HL-60 (cell line): ENCODE data around the gene KYNU.

Experiments
- CTCF ChIP-seq: IDR thresholded peaks from one replicate; pipeline ENCODE4 v1.5.1; 2011; ENCODE audit warnings: low read length, control low read depth, inconsistent platforms; ENCODE audit not compliant: insufficient read depth
- GABPA ChIP-seq: IDR thresholded peaks from 2 replicates; pipeline ENCODE4 v1.6.1; 2012; ENCODE audit warnings: low read depth
- POLR2AphosphoS5 ChIP-seq: IDR thresholded peaks from 2 replicates; pipeline ENCODE4 v1.6.1; 2012; ENCODE audit warnings: low read depth
- TF ChIP-seq, protein P1 (sequence below): IDR thresholded peaks from 2 replicates; pipeline ENCODE4 v1.6.1; 2012; ENCODE audit warnings: low read depth; ENCODE audit not compliant: insufficient replicate concordance

DNA sequence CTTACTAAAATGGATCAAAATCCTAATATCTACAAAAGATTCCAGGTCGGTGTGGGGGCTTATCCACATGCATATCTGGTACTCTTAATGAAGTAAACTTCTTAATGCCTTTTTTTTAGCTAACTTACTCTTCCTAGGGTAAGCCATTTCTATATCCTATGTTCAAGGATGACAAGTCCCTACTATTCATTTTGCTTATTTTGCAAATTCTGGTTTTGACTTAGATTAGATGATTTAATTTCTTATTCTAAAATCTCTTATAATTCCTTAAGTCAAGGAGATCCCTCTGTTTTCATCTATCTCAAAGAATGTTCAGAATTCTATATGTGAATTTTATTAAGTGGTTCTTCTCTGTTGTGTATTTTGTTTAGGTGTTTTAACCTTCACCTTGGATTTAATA is 79.7 kb downstream of the KYNU start:
- TF ChIP-seq CTCF: no peak
- TF ChIP-seq POLR2AphosphoS5: no peak
- no peak for TF ChIP-seq GABPA
- TF ChIP-seq, protein P1, sequence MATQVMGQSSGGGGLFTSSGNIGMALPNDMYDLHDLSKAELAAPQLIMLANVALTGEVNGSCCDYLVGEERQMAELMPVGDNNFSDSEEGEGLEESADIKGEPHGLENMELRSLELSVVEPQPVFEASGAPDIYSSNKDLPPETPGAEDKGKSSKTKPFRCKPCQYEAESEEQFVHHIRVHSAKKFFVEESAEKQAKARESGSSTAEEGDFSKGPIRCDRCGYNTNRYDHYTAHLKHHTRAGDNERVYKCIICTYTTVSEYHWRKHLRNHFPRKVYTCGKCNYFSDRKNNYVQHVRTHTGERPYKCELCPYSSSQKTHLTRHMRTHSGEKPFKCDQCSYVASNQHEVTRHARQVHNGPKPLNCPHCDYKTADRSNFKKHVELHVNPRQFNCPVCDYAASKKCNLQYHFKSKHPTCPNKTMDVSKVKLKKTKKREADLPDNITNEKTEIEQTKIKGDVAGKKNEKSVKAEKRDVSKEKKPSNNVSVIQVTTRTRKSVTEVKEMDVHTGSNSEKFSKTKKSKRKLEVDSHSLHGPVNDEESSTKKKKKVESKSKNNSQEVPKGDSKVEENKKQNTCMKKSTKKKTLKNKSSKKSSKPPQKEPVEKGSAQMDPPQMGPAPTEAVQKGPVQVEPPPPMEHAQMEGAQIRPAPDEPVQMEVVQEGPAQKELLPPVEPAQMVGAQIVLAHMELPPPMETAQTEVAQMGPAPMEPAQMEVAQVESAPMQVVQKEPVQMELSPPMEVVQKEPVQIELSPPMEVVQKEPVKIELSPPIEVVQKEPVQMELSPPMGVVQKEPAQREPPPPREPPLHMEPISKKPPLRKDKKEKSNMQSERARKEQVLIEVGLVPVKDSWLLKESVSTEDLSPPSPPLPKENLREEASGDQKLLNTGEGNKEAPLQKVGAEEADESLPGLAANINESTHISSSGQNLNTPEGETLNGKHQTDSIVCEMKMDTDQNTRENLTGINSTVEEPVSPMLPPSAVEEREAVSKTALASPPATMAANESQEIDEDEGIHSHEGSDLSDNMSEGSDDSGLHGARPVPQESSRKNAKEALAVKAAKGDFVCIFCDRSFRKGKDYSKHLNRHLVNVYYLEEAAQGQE: no peak
